SK-N-SH (cell line): ENCODE results near the gene CEP126. TPM values are rescaled to one million over a fixed set of nuclear protein-coding genes. Genes with fewer than 3 reads are reported as not detected.

Source experiments
- CTCF ChIA-PET: fragments of 300-600, 350-600 bp; formaldehyde crosslinking; extraction: SDS; loops from one replicate; lab custom pipeline; 2021; lab: Yijun Ruan, JAX
- POLR2A ChIA-PET: fragments of 350-600 bp; sonication (Branson Sonifier 250); formaldehyde crosslinking; extraction: SDS; loops from one replicate; lab custom pipeline; 2020; ENCODE audit warnings: antibody characterized with exemption, inconsistent platforms; lab: Yijun Ruan, JAX
- DNase-seq: peaks from one replicate; pipeline ENCODE4 v3.0.0; 2012
- H2AFZ ChIP-seq: fragments of 200-600 bp; sonication (generic); 2 replicates; pipeline ENCODE4 v1.8.1; 2016; ENCODE audit warnings: antibody characterized with exemption, mild to moderate bottlenecking, low read depth
- H3F3A ChIP-seq: fragments of 200-600 bp; sonication (generic); replicated peaks from 2 replicates; pipeline ENCODE3; 2016; ENCODE audit warnings: antibody characterized with exemption, mild to moderate bottlenecking; ENCODE audit not compliant: insufficient read depth
- H3K27ac ChIP-seq, 2 experiments: fragments of 200-500 bp in 1 of 2; fragments of 200-600 bp in 1 of 2; sonication (Bioruptor generic) in 1 of 2; sonication (generic), shearing (Covaris generic) in 1 of 2; 2 replicates each; pipeline versions ENCODE4 v1.5.1 to v1.6.1; 2014 to 2016; ENCODE audit warnings: low read depth in 2 of 2, inconsistent platforms in 1 of 2, low read length in 1 of 2, mild to moderate bottlenecking in 1 of 2, mixed read lengths in 1 of 2
- H3K27me3 ChIP-seq: fragments of 200-600 bp; sonication (generic), shearing (Covaris generic); 2 replicates; pipeline ENCODE4 v1.6.1; 2016; ENCODE audit warnings: mixed run types; ENCODE audit not compliant: insufficient read depth
- H3K36me3 ChIP-seq, 2 experiments: fragments of 200-500 bp in 1 of 2; fragments of 200-600 bp in 1 of 2; sonication (Bioruptor generic) in 1 of 2; sonication (generic) in 1 of 2; replicated peaks in 1 of 2; 2 replicates each; pipeline versions ENCODE3 to v1.5.1; 2014 to 2016; ENCODE audit warnings: low read length in 1 of 2, mild to moderate bottlenecking in 1 of 2; ENCODE audit not compliant: insufficient read depth in 2 of 2, control insufficient read depth in 1 of 2
- H3K4me1 ChIP-seq, 2 experiments: fragments of 200-500 bp in 1 of 2; fragments of 200-600 bp in 1 of 2; sonication (Bioruptor generic) in 1 of 2; sonication (generic), shearing (Covaris generic) in 1 of 2; 2 replicates each; pipeline versions ENCODE4 v1.5.1 to v1.6.1; 2014 to 2016; ENCODE audit warnings: low read depth in 1 of 2, low read length in 1 of 2, mixed run types in 1 of 2; ENCODE audit not compliant: insufficient read depth in 2 of 2, control insufficient read depth in 1 of 2
- H3K4me2 ChIP-seq: fragments of 200-600 bp; sonication (generic), shearing (Covaris generic); 2 replicates; pipeline ENCODE4 v1.6.1; 2017; ENCODE audit warnings: mixed run types
- H3K4me3 ChIP-seq, 2 experiments: fragments of 200-500 bp in 1 of 2; fragments of 200-600 bp in 1 of 2; sonication (Bioruptor generic) in 1 of 2; sonication (generic), shearing (Covaris generic) in 1 of 2; 2 replicates each; pipeline versions ENCODE4 v1.5.1 to v1.8.1; 2014 to 2016; ENCODE audit warnings: low read depth in 2 of 2, inconsistent platforms in 1 of 2, low read length in 1 of 2, mild to moderate bottlenecking in 1 of 2, mixed read lengths in 1 of 2, moderate library complexity in 1 of 2
- H3K79me2 ChIP-seq: fragments of 200-600 bp; sonication (generic); 2 replicates; pipeline ENCODE4 v1.8.1; 2017; ENCODE audit warnings: mild to moderate bottlenecking; ENCODE audit not compliant: insufficient read depth
- H3K9ac ChIP-seq: fragments of 200-600 bp; sonication (generic); 2 replicates; pipeline ENCODE4 v1.6.1; 2017; ENCODE audit warnings: mixed run types
- H3K9me2 ChIP-seq: fragments of 200-600 bp; sonication (generic); 2 replicates; pipeline ENCODE4 v1.6.1; 2017; ENCODE audit warnings: mixed run types
- H3K9me3 ChIP-seq: fragments of 200-600 bp; sonication (generic); 2 replicates; pipeline ENCODE4 v1.6.1; 2017; ENCODE audit warnings: mixed run types, mild to moderate bottlenecking, moderate library complexity
- H4K20me1 ChIP-seq: fragments of 200-600 bp; sonication (generic); 2 replicates; pipeline ENCODE4 v1.6.1; 2017; ENCODE audit warnings: mild to moderate bottlenecking, mixed run types; ENCODE audit not compliant: insufficient read depth
- ELF1 ChIP-seq: IDR thresholded peaks from 2 replicates; pipeline ENCODE4 v1.4.0; 2012
- FOSL2 ChIP-seq: IDR thresholded peaks from 2 replicates; pipeline ENCODE4 v1.4.0; 2012; ENCODE audit warnings: low read depth, mild to moderate bottlenecking, moderate library complexity, borderline replicate concordance
- GATA2 ChIP-seq: sonication (generic); formaldehyde crosslinking; IDR thresholded peaks from 2 replicates; pipeline ENCODE4 v1.5.0; 2020; ENCODE audit warnings: mild to moderate bottlenecking, missing genetic modification reagents
- MEF2A ChIP-seq: IDR thresholded peaks from 2 replicates; pipeline ENCODE4 v1.4.0; 2012; ENCODE audit warnings: low read depth, borderline replicate concordance
- NFIC ChIP-seq: IDR thresholded peaks from 2 replicates; pipeline ENCODE4 v1.4.0; 2012; ENCODE audit warnings: borderline replicate concordance
- NRF1 ChIP-seq: IDR thresholded peaks from 2 replicates; pipeline ENCODE4 v1.6.1; 2012; ENCODE audit warnings: low read depth, mild to moderate bottlenecking, low read length
- PBX3 ChIP-seq: IDR thresholded peaks from 2 replicates; pipeline ENCODE4; 2012
- RAD21 ChIP-seq: IDR thresholded peaks from 2 replicates; pipeline ENCODE4 v1.6.1; 2012; ENCODE audit warnings: mild to moderate bottlenecking, low read length
- RCOR1 ChIP-seq: fragments of 150-350 bp; IDR thresholded peaks from 2 replicates; pipeline ENCODE4 v1.6.1; 2017; ENCODE audit warnings: antibody characterized with exemption, low read length
- SMC3 ChIP-seq: IDR thresholded peaks from 2 replicates; pipeline ENCODE4 v1.6.1; 2012; ENCODE audit warnings: low read depth, low read length, improper control_type of control experiment
- TEAD4 ChIP-seq: IDR thresholded peaks from 2 replicates; pipeline ENCODE4 v1.4.0; 2012; ENCODE audit warnings: mild to moderate bottlenecking, borderline replicate concordance; ENCODE audit not compliant: insufficient read depth
- USF2 ChIP-seq: fragments of 150-350 bp; IDR thresholded peaks from 2 replicates; pipeline ENCODE4 v1.6.1; 2017; ENCODE audit warnings: antibody characterized with exemption, low read length, low read depth, borderline replicate concordance
- WGBS: methylation state at CpG from one replicate; pipeline ENCODE4 v1.1.6; 2017; ENCODE audit warnings: low lambda C conversion rate; 5-methylcytosine and 5-hydroxymethylcytosine counted together
- polyA plus RNA-seq, 3 experiments: library from polyadenylated mRNA; depleted of rRNA; stranded (reverse); fragments of >200 nt; gene quantifications; 2 replicates each; pipeline ENCODE4 v1.2.3, GENCODE V29; 2012

The CEP126 gene
- polyA plus RNA-seq, 1 of the 3 experiments (the other 2 are of a cell fraction): 1.4 TPM

GRCh38 chr11:101944923-101945322 lies 30.1 kb downstream of the CEP126 start:
- DNase-seq: peak; percentile 43
- H3K4me1 ChIP-seq: no peaks in the 10 kb centered on the region; a peak in 1 of 4 replicates
- no peak overlapping the region for H3K27ac ChIP-seq
- no peaks in the 10 kb centered on the region; the same call in 1 of the 2 replicates for H3K9me2 ChIP-seq
- peaks cover 0 to 4% of the 10 kb centered on the region in 2 experiments for H3K36me3 ChIP-seq
- no peak overlapping the region for H3K4me2 ChIP-seq
- CTCF ChIA-PET: interaction anchor here (1.1 to 2.4 kb wide), 6 partner anchors 19 to 722 kb away, joined by 3 to 11 read pairs (median 4); partner anchors contain the start of gene ANGPTL5
- no peaks in the 10 kb centered on the region for H3K79me2 ChIP-seq
- no peak overlapping the region for H2AFZ ChIP-seq
- H3K4me3 ChIP-seq: no peak overlapping the region
- WGBS: 69% methylated on average over 2 of the region's 2 CpGs
- no peaks in the 10 kb centered on the region for H4K20me1 ChIP-seq
- no peak for TF ChIP-seq USF2
- TF ChIP-seq GATA2 (CRISPR knock-in tag): peak; percentile 77
- TF ChIP-seq NFIC: no peak
- TF ChIP-seq, all 33 proteins: peak for 1
- POLR2A ChIA-PET: no interaction called here
- Histone ChIP-seq H3K9me3 (no peaks in the 10 kb centered on the region), H3K27me3 (no peaks in the 10 kb centered on the region), H3F3A (no peaks in the 10 kb centered on the region), H3K9ac (no peak overlapping the region)

GRCh38 chr11:101945448-101945847 lies 30.6 kb downstream of the CEP126 start:
- no peaks in the 10 kb centered on the region for H3K79me2 ChIP-seq
- no peak for TF ChIP-seq PBX3
- no peak for TF ChIP-seq NRF1
- no peak for TF ChIP-seq RAD21
- no peak for TF ChIP-seq MEF2A
- no peak for TF ChIP-seq TEAD4
- no peak for TF ChIP-seq SMC3
- no peak for TF ChIP-seq ELF1
- no peak for TF ChIP-seq RCOR1
- no peak for TF ChIP-seq NFIC
- TF ChIP-seq FOSL2: no peak
- H3K36me3 ChIP-seq: peaks cover 0 to 4% of the 10 kb centered on the region in 2 experiments
- no peak overlapping the region for H3K27ac ChIP-seq
- DNase-seq: no peak
- H3K4me3 ChIP-seq: no peak overlapping the region
- no peaks in the 10 kb centered on the region for H4K20me1 ChIP-seq
- no peak overlapping the region for H3K9ac ChIP-seq
- H3K4me1 ChIP-seq: no peaks in the 10 kb centered on the region; a peak in 1 of 4 replicates
- H3K9me3 ChIP-seq: no peaks in the 10 kb centered on the region
- ChIA-PET CTCF (interaction anchor here (0.6 to 2.4 kb wide), 6 partner anchors 18 to 516 kb away, joined by 3 to 11 read pairs (median 4); partner anchors contain the start of gene ANGPTL5), POLR2A (no interaction called here)
- WGBS: 88% methylated on average over 4 of the region's 4 CpGs
- no peaks in the 10 kb centered on the region; the same call in 1 of the 2 replicates for H3K9me2 ChIP-seq
- no peaks in the 10 kb centered on the region for H3K27me3 ChIP-seq
- H3K4me2 ChIP-seq: no peak overlapping the region
- no peak overlapping the region for H2AFZ ChIP-seq
- H3F3A ChIP-seq: no peaks in the 10 kb centered on the region
